ENCODE measurements around the gene PON3. TPM values are rescaled to one million over a fixed set of nuclear protein-coding genes. Genes with fewer than 3 reads are reported as not detected.

Gene PON3
- total RNA-seq, 1 experiment from 2014 or later, result 15.0 TPM

DNA sequence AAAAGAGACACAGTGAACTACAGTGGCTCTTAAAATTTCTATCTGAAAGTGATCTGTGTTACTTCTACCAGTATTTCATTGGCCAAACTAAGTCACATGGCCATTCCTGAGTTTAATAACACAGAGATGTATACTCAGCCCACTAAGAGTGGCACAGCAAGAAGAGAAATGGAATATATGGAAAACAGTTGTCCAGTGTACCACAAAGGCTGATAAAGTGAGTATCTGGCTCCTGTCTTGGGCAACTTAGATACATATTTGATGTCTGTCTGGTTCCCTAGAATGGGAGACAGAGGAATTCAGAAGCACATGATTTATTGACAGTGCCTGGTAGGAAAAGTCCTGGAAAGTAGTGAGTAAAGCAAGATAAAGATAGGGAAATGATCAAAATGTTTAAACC, 61.7 kb downstream of the PON3 start:
- no peak overlapping the region for H3K4me3 Mint-ChIP-seq (ENCODE audit: unreplicated experiment)
- ChIA-PET POLR2A (no interaction called here), CTCF (no interaction called here)
- no peaks in the 10 kb centered on the region for H3K9me3 Mint-ChIP-seq (ENCODE audit: unreplicated experiment)
- Histone ChIP-seq H3K4me1 (no peaks in the 10 kb centered on the region; the same call in 1 of the 2 replicates), H3K27me3 (replicated peaks; ENCODE audit: control insufficient read depth, insufficient read depth, low read length) (no peaks in the 10 kb centered on the region), H3K9me3 (no peaks in the 10 kb centered on the region), H3K36me3 (ENCODE audit: control insufficient read depth, insufficient read depth, low read length) (no peaks in the 10 kb centered on the region), H3K4me3 (ENCODE audit: low read depth, low read length) (no peak overlapping the region)
- H3K27ac Mint-ChIP-seq (ENCODE audit: unreplicated experiment), result no peak overlapping the region
- TF ChIP-seq, protein P1, sequence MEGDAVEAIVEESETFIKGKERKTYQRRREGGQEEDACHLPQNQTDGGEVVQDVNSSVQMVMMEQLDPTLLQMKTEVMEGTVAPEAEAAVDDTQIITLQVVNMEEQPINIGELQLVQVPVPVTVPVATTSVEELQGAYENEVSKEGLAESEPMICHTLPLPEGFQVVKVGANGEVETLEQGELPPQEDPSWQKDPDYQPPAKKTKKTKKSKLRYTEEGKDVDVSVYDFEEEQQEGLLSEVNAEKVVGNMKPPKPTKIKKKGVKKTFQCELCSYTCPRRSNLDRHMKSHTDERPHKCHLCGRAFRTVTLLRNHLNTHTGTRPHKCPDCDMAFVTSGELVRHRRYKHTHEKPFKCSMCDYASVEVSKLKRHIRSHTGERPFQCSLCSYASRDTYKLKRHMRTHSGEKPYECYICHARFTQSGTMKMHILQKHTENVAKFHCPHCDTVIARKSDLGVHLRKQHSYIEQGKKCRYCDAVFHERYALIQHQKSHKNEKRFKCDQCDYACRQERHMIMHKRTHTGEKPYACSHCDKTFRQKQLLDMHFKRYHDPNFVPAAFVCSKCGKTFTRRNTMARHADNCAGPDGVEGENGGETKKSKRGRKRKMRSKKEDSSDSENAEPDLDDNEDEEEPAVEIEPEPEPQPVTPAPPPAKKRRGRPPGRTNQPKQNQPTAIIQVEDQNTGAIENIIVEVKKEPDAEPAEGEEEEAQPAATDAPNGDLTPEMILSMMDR (IDR thresholded peaks at IDR 0.05; ENCODE audit: insufficient read depth in 1 of 2, low read depth in 1 of 2, low read length in 1 of 2, severe bottlenecking in 1 of 2, unreplicated experiment in 1 of 2), result no peak
- BruUV-seq (replicated peaks), result no TSS peak
- intact Hi-C loops (cut with micrococcal nuclease; ENCODE audit: unreplicated experiment), result no loop called here
- H3K4me1 Mint-ChIP-seq (ENCODE audit: low read depth, unreplicated experiment), result no peaks in the 10 kb centered on the region
- no peaks in the 10 kb centered on the region for H3K27me3 Mint-ChIP-seq (ENCODE audit: insufficient read depth, unreplicated experiment)
- H3K36me3 Mint-ChIP-seq (ENCODE audit: insufficient read depth, unreplicated experiment), result no peaks in the 10 kb centered on the region
- DNase-seq, result no peak

DNA sequence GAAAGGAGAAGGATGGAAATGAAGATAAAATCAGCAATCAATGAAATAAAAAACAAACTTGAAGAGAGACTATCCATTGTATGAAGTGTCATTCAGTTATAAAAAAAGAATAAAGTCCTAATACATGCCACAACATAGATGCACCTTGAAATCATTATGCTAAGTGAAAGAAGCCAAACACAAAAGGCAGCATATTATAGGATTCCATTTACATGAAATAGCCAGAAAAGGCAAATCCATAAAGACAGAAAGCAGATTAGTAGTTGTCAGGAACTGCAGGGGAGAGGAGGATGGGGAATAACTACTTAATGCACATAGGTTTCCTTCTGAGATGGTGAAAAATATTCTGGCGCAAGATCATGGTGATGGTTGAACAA, 65.2 kb downstream of the PON3 start:
- H3K27me3 Mint-ChIP-seq (ENCODE audit: insufficient read depth, unreplicated experiment), result no peaks in the 10 kb centered on the region
- H3K9me3 Mint-ChIP-seq (ENCODE audit: unreplicated experiment), result no peaks in the 10 kb centered on the region
- Histone ChIP-seq H3K4me3 (ENCODE audit: low read depth, low read length) (no peak overlapping the region), H3K4me1 (no peaks in the 10 kb centered on the region), H3K36me3 (ENCODE audit: control insufficient read depth, insufficient read depth, low read length) (no peaks in the 10 kb centered on the region), H3K9me3 (no peaks in the 10 kb centered on the region), H3K27me3 (replicated peaks; ENCODE audit: control insufficient read depth, insufficient read depth, low read length) (no peaks in the 10 kb centered on the region)
- no peak overlapping the region for H3K4me3 Mint-ChIP-seq (ENCODE audit: unreplicated experiment)
- no peak overlapping the region for H3K27ac Mint-ChIP-seq (ENCODE audit: unreplicated experiment)
- POLR2A ChIA-PET, result no interaction called here
- DNase-seq, result no peak
- CTCF ChIA-PET, result interaction anchor here (0.7 kb wide), 1 partner anchor 12 kb away, joined by 3 read pairs; no protein-coding TSS in a partner anchor
- intact Hi-C loops (cut with micrococcal nuclease; ENCODE audit: unreplicated experiment), result no loop called here
- BruUV-seq (replicated peaks), result no TSS peak
- H3K36me3 Mint-ChIP-seq (ENCODE audit: insufficient read depth, unreplicated experiment), result no peaks in the 10 kb centered on the region
- no peaks in the 10 kb centered on the region for H3K4me1 Mint-ChIP-seq (ENCODE audit: low read depth, unreplicated experiment)
- TF ChIP-seq, protein P1 (IDR thresholded peaks at IDR 0.05; ENCODE audit: insufficient read depth in 1 of 2, low read depth in 1 of 2, low read length in 1 of 2, severe bottlenecking in 1 of 2, unreplicated experiment in 1 of 2), result no peak

DNA sequence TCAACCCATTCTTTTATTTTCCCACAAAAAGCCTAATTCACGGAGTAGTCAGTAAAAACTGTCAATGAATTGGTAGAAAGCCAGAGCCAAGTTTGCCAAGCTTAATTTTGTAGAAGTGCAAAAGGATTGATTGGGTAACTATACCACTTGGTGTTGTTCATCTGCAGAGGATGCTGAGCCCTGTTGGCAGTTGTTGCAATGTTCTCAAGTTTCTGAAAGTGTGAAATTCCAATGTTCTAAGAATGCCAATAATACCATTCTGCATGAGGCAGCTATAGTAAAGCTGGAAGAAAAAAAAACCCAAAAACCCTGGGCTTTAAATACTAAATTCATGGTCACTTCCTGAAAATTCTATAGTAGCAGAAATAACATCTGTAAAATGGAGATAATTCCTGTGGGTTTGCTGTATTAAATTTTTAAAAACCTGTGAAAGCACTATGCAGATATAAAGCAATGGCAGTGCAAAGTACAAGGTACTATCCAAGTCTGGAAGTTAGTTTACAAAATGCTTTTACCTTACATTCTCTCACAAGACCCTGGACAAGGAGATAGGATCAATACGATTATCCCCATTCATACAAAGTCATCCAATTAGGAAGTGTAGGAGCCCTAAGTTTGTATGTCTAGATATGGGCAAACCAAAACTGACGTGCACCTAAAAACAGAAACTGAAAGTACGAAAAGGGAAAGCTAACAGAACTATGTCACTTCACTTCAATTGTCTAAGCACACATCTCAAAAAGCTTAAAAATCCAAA, 65.8 kb downstream of the PON3 start:
- intact Hi-C loops (cut with micrococcal nuclease; ENCODE audit: unreplicated experiment), result no loop called here
- Mint-ChIP-seq H3K4me1 (ENCODE audit: low read depth, unreplicated experiment) (no peaks in the 10 kb centered on the region), H3K9me3 (ENCODE audit: unreplicated experiment) (no peaks in the 10 kb centered on the region), H3K27me3 (ENCODE audit: insufficient read depth, unreplicated experiment) (no peaks in the 10 kb centered on the region), H3K27ac (ENCODE audit: unreplicated experiment) (no peak overlapping the region), H3K4me3 (ENCODE audit: unreplicated experiment) (no peak overlapping the region), H3K36me3 (ENCODE audit: insufficient read depth, unreplicated experiment) (no peaks in the 10 kb centered on the region)
- DNase-seq, result no peak
- no peaks in the 10 kb centered on the region for H3K4me1 ChIP-seq
- ChIA-PET CTCF (interaction anchor here (0.7 kb wide), 1 partner anchor 13 kb away, joined by 3 read pairs; no protein-coding TSS in a partner anchor), POLR2A (no interaction called here)
- BruUV-seq (replicated peaks), result no TSS peak
- H3K27me3 ChIP-seq (replicated peaks; ENCODE audit: control insufficient read depth, insufficient read depth, low read length), result no peaks in the 10 kb centered on the region
- H3K9me3 ChIP-seq, result no peaks in the 10 kb centered on the region
- H3K4me3 ChIP-seq (ENCODE audit: low read depth, low read length), result no peak overlapping the region
- TF ChIP-seq, protein P1 (IDR thresholded peaks at IDR 0.05; ENCODE audit: insufficient read depth in 1 of 2, low read depth in 1 of 2, low read length in 1 of 2, severe bottlenecking in 1 of 2, unreplicated experiment in 1 of 2), result no peak
- no peaks in the 10 kb centered on the region for H3K36me3 ChIP-seq (ENCODE audit: control insufficient read depth, insufficient read depth, low read length)
